HepG2 (cell line): ENCODE data around the gene SMCHD1. TPM values are rescaled to one million over a fixed set of nuclear protein-coding genes. Genes with fewer than 3 reads are reported as not detected.

Experiments
- BATF2 ChIP-seq: sonication (generic); formaldehyde crosslinking; IDR thresholded peaks from 2 replicates; pipeline ENCODE4 v1.8.0; 2022; ENCODE audit warnings: mild to moderate bottlenecking, missing genetic modification reagents, moderate library complexity
- BCLAF1 ChIP-seq: fragments of 450-650 bp; IDR thresholded peaks from 2 replicates; pipeline ENCODE4 v1.6.1; 2017; ENCODE audit warnings: mild to moderate bottlenecking
- EEA1 ChIP-seq: sonication (generic); formaldehyde crosslinking; IDR thresholded peaks from 2 replicates; pipeline ENCODE4 v1.5.1; 2020; ENCODE audit warnings: mild to moderate bottlenecking, missing genetic modification reagents, borderline replicate concordance
- FOXJ3 ChIP-seq: sonication (generic); formaldehyde crosslinking; IDR thresholded peaks from 2 replicates; pipeline ENCODE4 v1.4.0; 2020; ENCODE audit warnings: missing genetic modification reagents, mild to moderate bottlenecking, borderline replicate concordance
- HHEX ChIP-seq: IDR thresholded peaks from 2 replicates; pipeline ENCODE4 v1.6.1; 2016; ENCODE audit warnings: control low read depth
- MAZ ChIP-seq, 2 experiments: sonication (generic) in 1 of 2; formaldehyde crosslinking in 1 of 2; IDR thresholded peaks; 2 replicates each; pipeline versions ENCODE4 v1.5.0 to v1.6.1; 2012 to 2020; ENCODE audit warnings: low read depth in 2 of 2, mild to moderate bottlenecking in 2 of 2, borderline replicate concordance in 1 of 2, improper control_type of control experiment in 1 of 2, low read length in 1 of 2, missing genetic modification reagents in 1 of 2, moderate library complexity in 1 of 2
- MXD4 ChIP-seq: IDR thresholded peaks from 2 replicates; pipeline ENCODE4 v1.6.1; 2016; ENCODE audit warnings: mild to moderate bottlenecking, missing biosample characterization, missing genetic modification reagents
- PRPF4 ChIP-seq: fragments of 200-400 bp; formaldehyde crosslinking; IDR thresholded peaks from 2 replicates; pipeline ENCODE4 v1.6.1; 2016; ENCODE audit warnings: low read length, low read depth; ENCODE audit not compliant: poor library complexity, severe bottlenecking
- RBAK ChIP-seq: sonication (generic); formaldehyde crosslinking; IDR thresholded peaks from 2 replicates; pipeline ENCODE4 v1.5.1; 2020; ENCODE audit warnings: mild to moderate bottlenecking, missing genetic modification reagents
- SKIL ChIP-seq: sonication (generic); formaldehyde crosslinking; IDR thresholded peaks from 2 replicates; pipeline ENCODE4 v1.8.0; 2022; ENCODE audit warnings: missing genetic modification reagents, mild to moderate bottlenecking, moderate library complexity, borderline replicate concordance
- TBX2 ChIP-seq: sonication (generic); formaldehyde crosslinking; IDR thresholded peaks from 2 replicates; pipeline ENCODE4 v1.5.0; 2020; ENCODE audit warnings: missing genetic modification reagents, mild to moderate bottlenecking, borderline replicate concordance
- ZBTB20 ChIP-seq: sonication (generic); formaldehyde crosslinking; IDR thresholded peaks from 2 replicates; pipeline ENCODE4 v1.8.1; 2023; ENCODE audit warnings: missing genetic modification reagents, low read depth, mild to moderate bottlenecking, borderline replicate concordance
- ZMAT3 ChIP-seq: sonication (generic); formaldehyde crosslinking; conservative IDR thresholded peaks from 2 replicates; pipeline ENCODE4 v1.7.0; 2021; ENCODE audit warnings: missing genetic modification reagents
- ZNF7 ChIP-seq: IDR thresholded peaks from 2 replicates; pipeline ENCODE4 v1.6.1; 2016; ENCODE audit warnings: missing biosample characterization, missing genetic modification reagents
- ZNF83 ChIP-seq: sonication (generic); formaldehyde crosslinking; IDR thresholded peaks from 2 replicates; pipeline ENCODE4 v1.4.0; 2020; ENCODE audit warnings: missing genetic modification reagents, mild to moderate bottlenecking, borderline replicate concordance
- polyA plus RNA-seq, 8 experiments: library from polyadenylated mRNA; depleted of rRNA in 3 of 8; stranded (reverse) in 7 of 8; unstranded in 1 of 8; fragments of >200 nt; fragmentation: Illumina TruSeq in 4 of 8; extraction: Trizol in 4 of 8; gene quantifications; 2 replicates each; pipeline versions ENCODE4 v1.2.1 to v1.2.3, GENCODE V29; 2011 to 2016; ENCODE audit warnings: low read depth in 4 of 8, missing spikeins in 1 of 8, mixed read lengths in 1 of 8; ENCODE audit not compliant: insufficient read depth in 1 of 8
- total RNA-seq, 5 experiments: library from RNA; depleted of rRNA; stranded (reverse); fragments of >200 nt; fragmentation: Illumina TruSeq; extraction: Trizol; gene quantifications; 2 replicates each; pipeline ENCODE4 v1.2.3, GENCODE V29; 2016; ENCODE audit warnings: low read depth in 1 of 5
- TF ChIP-seq, protein P1 (sequence below): IDR thresholded peaks from 2 replicates; pipeline ENCODE4 v1.6.1; 2016; ENCODE audit warnings: control low read depth
- TF ChIP-seq, protein P2 (sequence below): sonication (generic); formaldehyde crosslinking; IDR thresholded peaks from 2 replicates; pipeline ENCODE4 v1.5.0; 2020; ENCODE audit warnings: missing genetic modification reagents

SMCHD1 gene
- total and polyA plus RNA-seq, 2 of the 13 experiments (the other 11 are each of a cell fraction or from before 2014, with no cell fraction given), result 21.4 to 93.6 TPM

DNA sequence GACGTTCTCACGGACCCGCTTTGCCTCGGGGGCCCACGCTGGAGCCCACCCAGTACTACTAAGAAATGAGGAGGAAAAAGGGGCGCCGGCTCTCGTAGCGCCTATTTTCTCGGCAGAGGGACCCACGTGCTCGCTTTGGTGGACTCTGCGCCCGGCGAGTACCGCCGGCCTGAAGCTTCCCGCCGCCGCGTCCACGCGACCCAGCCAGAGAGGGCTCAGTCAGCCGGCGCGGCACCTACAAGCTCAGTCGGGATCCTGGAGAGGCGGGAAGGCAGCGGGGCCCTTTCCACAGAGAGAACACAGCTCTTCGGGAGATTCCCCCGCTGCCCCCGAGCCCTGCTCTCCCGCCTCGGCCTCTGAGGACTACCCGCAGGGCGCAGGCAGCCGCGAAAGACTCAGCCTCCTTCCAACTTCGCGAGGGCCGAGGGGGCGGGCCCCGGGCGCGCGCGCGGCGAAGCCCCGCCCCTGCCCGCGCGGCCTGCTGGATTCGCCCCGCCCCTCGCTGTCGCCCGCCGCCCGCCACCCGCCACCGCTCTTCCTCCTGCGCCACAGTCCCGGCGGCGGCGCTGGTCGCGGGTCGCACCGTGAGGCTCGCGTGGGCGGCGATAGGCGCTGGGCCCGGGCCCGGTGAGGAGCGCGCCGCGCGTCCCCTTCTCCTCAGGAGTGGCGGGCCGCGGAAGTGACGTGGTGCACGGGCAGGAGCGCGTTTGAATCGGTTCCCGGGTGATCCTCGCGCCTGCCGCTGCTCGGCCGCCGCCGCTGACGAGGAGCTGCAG lies at the start of gene SMCHD1 (continued):
- TF ChIP-seq ZBTB20 (CRISPR knock-in tag) (peak; percentile 31; the same call in 1 of the 2 replicates), SKIL (no peak), ZNF7 (no peak), RBAK (CRISPR knock-in tag) (no peak), BATF2 (CRISPR knock-in tag) (no peak; the same call in 1 of the 2 replicates), TBX2 (peak; percentile 55), PRPF4 (no peak), ZNF83 (no peak), HHEX (CRISPR knock-in tag) (no peak), MXD4 (peak; percentile 73), BCLAF1 (no peak), EEA1 (CRISPR knock-in tag) (no peak), MAZ (IDR thresholded peaks at IDR 0.05; ENCODE audit: borderline replicate concordance, low read depth, low read length) (no peak; the same call in 1 of the 2 replicates), MAZ (CRISPR knock-in tag; IDR thresholded peaks at IDR 0.05; ENCODE audit: low read depth) (peak; percentile 95), ZMAT3 (CRISPR knock-in tag) (peak; percentile 19), FOXJ3 (peak; percentile 29; the same call in 1 of the 2 replicates)
- TF ChIP-seq, protein P1, sequence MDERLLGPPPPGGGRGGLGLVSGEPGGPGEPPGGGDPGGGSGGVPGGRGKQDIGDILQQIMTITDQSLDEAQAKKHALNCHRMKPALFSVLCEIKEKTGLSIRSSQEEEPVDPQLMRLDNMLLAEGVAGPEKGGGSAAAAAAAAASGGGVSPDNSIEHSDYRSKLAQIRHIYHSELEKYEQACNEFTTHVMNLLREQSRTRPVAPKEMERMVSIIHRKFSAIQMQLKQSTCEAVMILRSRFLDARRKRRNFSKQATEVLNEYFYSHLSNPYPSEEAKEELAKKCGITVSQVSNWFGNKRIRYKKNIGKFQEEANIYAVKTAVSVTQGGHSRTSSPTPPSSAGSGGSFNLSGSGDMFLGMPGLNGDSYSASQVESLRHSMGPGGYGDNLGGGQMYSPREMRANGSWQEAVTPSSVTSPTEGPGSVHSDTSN (CRISPR knock-in tag), result no peak
- TF ChIP-seq, protein P2, sequence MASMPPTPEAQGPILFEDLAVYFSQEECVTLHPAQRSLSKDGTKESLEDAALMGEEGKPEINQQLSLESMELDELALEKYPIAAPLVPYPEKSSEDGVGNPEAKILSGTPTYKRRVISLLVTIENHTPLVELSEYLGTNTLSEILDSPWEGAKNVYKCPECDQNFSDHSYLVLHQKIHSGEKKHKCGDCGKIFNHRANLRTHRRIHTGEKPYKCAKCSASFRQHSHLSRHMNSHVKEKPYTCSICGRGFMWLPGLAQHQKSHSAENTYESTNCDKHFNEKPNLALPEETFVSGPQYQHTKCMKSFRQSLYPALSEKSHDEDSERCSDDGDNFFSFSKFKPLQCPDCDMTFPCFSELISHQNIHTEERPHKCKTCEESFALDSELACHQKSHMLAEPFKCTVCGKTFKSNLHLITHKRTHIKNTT (CRISPR knock-in tag), result no peak
